ENCODE data around the gene OR6B1. TPM values are rescaled to one million over a fixed set of nuclear protein-coding genes. Genes with fewer than 3 reads are reported as not detected.

OR6B1 gene
- total and polyA plus RNA-seq, 2 donors (not counting 1 experiment from before 2014, with no cell fraction given): not detected

GRCh38 chr7:144006029-144006691 is 6.0 kb downstream of the OR6B1 start:
- intact Hi-C loops (cut with micrococcal nuclease): no loop called here
- Histone ChIP-seq H3K36me3 (replicated peaks in 1 of 2; ENCODE audit: control extremely low read depth in 1 of 2, control insufficient read depth in 1 of 2, extremely low read depth in 1 of 2, insufficient read depth in 2 of 2, low read length in 1 of 2) (no peaks in the 10 kb centered on the region), H3K79me2 (ENCODE audit: control insufficient read depth, insufficient read depth, low read length) (no peaks in the 10 kb centered on the region), H3K9me3 (ENCODE audit: control extremely low read depth in 1 of 3, control insufficient read depth in 2 of 3, insufficient read depth in 1 of 3, low read length in 2 of 3) (peaks cover 0 to 10% (median 8%) of the 10 kb centered on the region in 3 donors), H3K27me3 (replicated peaks in 1 of 4; ENCODE audit: control extremely low read depth in 1 of 4, control insufficient read depth in 3 of 4, insufficient read depth in 4 of 4, low read length in 3 of 4) (no peaks in the 10 kb centered on the region), H2AFZ (ENCODE audit: insufficient read depth, low read depth, low read length, poor library complexity, severe bottlenecking) (no peak overlapping the region), H4K20me1 (ENCODE audit: control insufficient read depth, insufficient read depth, low read length, poor library complexity, severe bottlenecking) (no peaks in the 10 kb centered on the region), H3K4me2 (replicated peaks; ENCODE audit: low read depth, low read length, poor library complexity, severe bottlenecking) (no peak overlapping the region), H3K9ac (ENCODE audit: low read length) (no peak overlapping the region), H3K27ac (ENCODE audit: low read length in 2 of 2) (no peak overlapping the region), H3K4me1 (ENCODE audit: control insufficient read depth in 2 of 2, insufficient read depth in 2 of 2, low read length in 2 of 2) (no peaks in the 10 kb centered on the region), H3K4me3 (ENCODE audit: control extremely low read depth in 1 of 5, extremely low read depth in 1 of 5, insufficient read depth in 1 of 5, low read depth in 2 of 5, low read length in 4 of 5) (no peak overlapping the region)
- POLR2A ChIA-PET: no interaction called here
- DNase-seq (no peak), ATAC-seq (ENCODE audit: low read depth) (no peak)
- TF ChIP-seq, protein P1, sequence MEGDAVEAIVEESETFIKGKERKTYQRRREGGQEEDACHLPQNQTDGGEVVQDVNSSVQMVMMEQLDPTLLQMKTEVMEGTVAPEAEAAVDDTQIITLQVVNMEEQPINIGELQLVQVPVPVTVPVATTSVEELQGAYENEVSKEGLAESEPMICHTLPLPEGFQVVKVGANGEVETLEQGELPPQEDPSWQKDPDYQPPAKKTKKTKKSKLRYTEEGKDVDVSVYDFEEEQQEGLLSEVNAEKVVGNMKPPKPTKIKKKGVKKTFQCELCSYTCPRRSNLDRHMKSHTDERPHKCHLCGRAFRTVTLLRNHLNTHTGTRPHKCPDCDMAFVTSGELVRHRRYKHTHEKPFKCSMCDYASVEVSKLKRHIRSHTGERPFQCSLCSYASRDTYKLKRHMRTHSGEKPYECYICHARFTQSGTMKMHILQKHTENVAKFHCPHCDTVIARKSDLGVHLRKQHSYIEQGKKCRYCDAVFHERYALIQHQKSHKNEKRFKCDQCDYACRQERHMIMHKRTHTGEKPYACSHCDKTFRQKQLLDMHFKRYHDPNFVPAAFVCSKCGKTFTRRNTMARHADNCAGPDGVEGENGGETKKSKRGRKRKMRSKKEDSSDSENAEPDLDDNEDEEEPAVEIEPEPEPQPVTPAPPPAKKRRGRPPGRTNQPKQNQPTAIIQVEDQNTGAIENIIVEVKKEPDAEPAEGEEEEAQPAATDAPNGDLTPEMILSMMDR (IDR thresholded peaks at IDR 0.05): no peak
- TF ChIP-seq EZH2 (IDR thresholded peaks at IDR 0.05; ENCODE audit: borderline replicate concordance, insufficient read depth, low read depth, low read length, poor library complexity, severe bottlenecking): no peak
- Mint-ChIP-seq H3K27me3 (peaks cover 4% of the 10 kb centered on the region), H3K27ac (no peak overlapping the region), H3K9me3 (ENCODE audit: insufficient read depth) (peaks cover 2% of the 10 kb centered on the region), H3K4me1 (no peaks in the 10 kb centered on the region), H3K4me3 (no peak overlapping the region)
- CTCF ChIA-PET: no interaction called here
- no CpG with 5 or more reads among the region's 1 CpG for WGBS (ENCODE audit: insufficient coverage)

DNA sequence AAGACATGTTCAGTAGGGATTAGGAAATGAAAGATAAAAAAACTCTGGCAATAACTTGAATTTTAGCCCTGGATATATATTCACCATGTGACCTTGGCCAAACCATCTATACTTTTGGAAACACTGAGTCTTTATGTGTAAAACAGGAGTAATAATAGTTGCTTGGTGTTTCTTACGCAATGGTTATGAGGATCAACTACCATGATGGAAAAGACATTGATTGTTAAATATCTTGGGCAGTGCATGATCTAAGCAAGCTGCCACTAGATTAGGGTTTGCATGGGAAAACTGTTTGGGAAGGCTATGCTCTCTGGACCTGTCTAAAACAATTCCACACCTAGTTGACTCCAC is 6.5 kb downstream of the OR6B1 start:
- ATAC-seq (ENCODE audit: low read depth) (no peak), DNase-seq (no peak)
- no peak overlapping the region for H3K4me2 ChIP-seq (replicated peaks; ENCODE audit: low read depth, low read length, poor library complexity, severe bottlenecking)
- ChIA-PET CTCF (no interaction called here), POLR2A (no interaction called here)
- H3K79me2 ChIP-seq (ENCODE audit: control insufficient read depth, insufficient read depth, low read length): no peaks in the 10 kb centered on the region
- intact Hi-C loops (cut with micrococcal nuclease): no loop called here
- no peaks in the 10 kb centered on the region for H3K4me1 ChIP-seq (ENCODE audit: control insufficient read depth in 2 of 2, insufficient read depth in 2 of 2, low read length in 2 of 2)
- H4K20me1 ChIP-seq (ENCODE audit: control insufficient read depth, insufficient read depth, low read length, poor library complexity, severe bottlenecking): no peaks in the 10 kb centered on the region
- H3K27ac ChIP-seq (ENCODE audit: low read length in 2 of 2): no peak overlapping the region
- Mint-ChIP-seq H3K9me3 (ENCODE audit: insufficient read depth) (peaks cover 2% of the 10 kb centered on the region), H3K4me1 (no peaks in the 10 kb centered on the region), H3K27ac (no peak overlapping the region), H3K27me3 (peaks cover 4% of the 10 kb centered on the region), H3K4me3 (no peak overlapping the region)
- H3K27me3 ChIP-seq (replicated peaks in 1 of 4; ENCODE audit: control extremely low read depth in 1 of 4, control insufficient read depth in 3 of 4, insufficient read depth in 4 of 4, low read length in 3 of 4): no peaks in the 10 kb centered on the region
- H3K4me3 ChIP-seq (ENCODE audit: control extremely low read depth in 1 of 5, extremely low read depth in 1 of 5, insufficient read depth in 1 of 5, low read depth in 2 of 5, low read length in 4 of 5): no peak overlapping the region
- no CpG with 5 or more reads among the region's 1 CpG for WGBS (ENCODE audit: insufficient coverage)
- no peak for TF ChIP-seq EZH2 (IDR thresholded peaks at IDR 0.05; ENCODE audit: borderline replicate concordance, insufficient read depth, low read depth, low read length, poor library complexity, severe bottlenecking)
- TF ChIP-seq, protein P1 (IDR thresholded peaks at IDR 0.05): no peak
- no peak overlapping the region for H2AFZ ChIP-seq (ENCODE audit: insufficient read depth, low read depth, low read length, poor library complexity, severe bottlenecking)
- H3K9me3 ChIP-seq (ENCODE audit: control extremely low read depth in 1 of 3, control insufficient read depth in 2 of 3, insufficient read depth in 1 of 3, low read length in 2 of 3): peaks cover 0 to 10% (median 8%) of the 10 kb centered on the region in 3 donors
- H3K9ac ChIP-seq (ENCODE audit: low read length): no peak overlapping the region
- H3K36me3 ChIP-seq (replicated peaks in 1 of 2; ENCODE audit: control extremely low read depth in 1 of 2, control insufficient read depth in 1 of 2, extremely low read depth in 1 of 2, insufficient read depth in 2 of 2, low read length in 1 of 2): no peaks in the 10 kb centered on the region
